Adrenal gland (tissue), 5 donors: ENCODE results near the gene ETV3.

Experiments
- CTCF ChIP-seq, 6 experiments: fragments of 450-650 bp in 4 of 6; fragments of 200-600 bp in 2 of 6; sonication (generic) in 1 of 6; IDR thresholded peaks; 1 replicate in 5 of 6; 2 replicates in 1 of 6; pipeline versions ENCODE4 v1.5.1 to v1.8.0; 2016 to 2021; ENCODE audit warnings: antibody characterized with exemption in 6 of 6, mild to moderate bottlenecking in 2 of 6, moderate library complexity in 1 of 6
- POLR2A ChIP-seq, 2 donors: fragments of 450-650 bp; IDR thresholded peaks; one replicate each; pipeline ENCODE4 v1.6.1; 2017; ENCODE audit warnings: antibody characterized with exemption in 2 of 2, mild to moderate bottlenecking in 2 of 2, moderate library complexity in 1 of 2
- donor health status: DM: no; HTN: no; CAD: no.

GRCh38 chr1:157152510-157152909, 14.3 kb upstream of the ETV3 start:
- TF ChIP-seq CTCF (IDR thresholded peaks at IDR 0.05), result no peak
- TF ChIP-seq POLR2A (IDR thresholded peaks at IDR 0.05), result no peak
